NB4 (cell line): ENCODE measurements around the gene MKRN2OS.

Source experiments
- DNase-seq: peaks from one replicate; pipeline ENCODE4 v3.0.0; 2010; ENCODE audit warnings: low read depth
- H3K4me3 ChIP-seq: one replicate; pipeline ENCODE4 v1.5.1; 2011; ENCODE audit warnings: mild to moderate bottlenecking, low read depth, low read length, moderate library complexity
- MYC ChIP-seq: IDR thresholded peaks from 2 replicates; pipeline ENCODE4 v1.6.1; 2011; ENCODE audit warnings: low read depth, low read length
- POLR2A ChIP-seq: IDR thresholded peaks from 2 replicates; pipeline ENCODE4 v1.6.1; 2011; ENCODE audit warnings: mild to moderate bottlenecking; ENCODE audit not compliant: insufficient read length; ENCODE audit errors: extremely low read depth
- TF ChIP-seq, protein P1 (sequence below): IDR thresholded peaks from one replicate; pipeline ENCODE4 v1.5.1; 2012; ENCODE audit warnings: low read depth, low read length
- TF ChIP-seq, protein P2 (sequence below): IDR thresholded peaks from 2 replicates; pipeline ENCODE4 v1.6.1; 2011; ENCODE audit warnings: low read depth, low read length

The MKRN2OS gene

DNA sequence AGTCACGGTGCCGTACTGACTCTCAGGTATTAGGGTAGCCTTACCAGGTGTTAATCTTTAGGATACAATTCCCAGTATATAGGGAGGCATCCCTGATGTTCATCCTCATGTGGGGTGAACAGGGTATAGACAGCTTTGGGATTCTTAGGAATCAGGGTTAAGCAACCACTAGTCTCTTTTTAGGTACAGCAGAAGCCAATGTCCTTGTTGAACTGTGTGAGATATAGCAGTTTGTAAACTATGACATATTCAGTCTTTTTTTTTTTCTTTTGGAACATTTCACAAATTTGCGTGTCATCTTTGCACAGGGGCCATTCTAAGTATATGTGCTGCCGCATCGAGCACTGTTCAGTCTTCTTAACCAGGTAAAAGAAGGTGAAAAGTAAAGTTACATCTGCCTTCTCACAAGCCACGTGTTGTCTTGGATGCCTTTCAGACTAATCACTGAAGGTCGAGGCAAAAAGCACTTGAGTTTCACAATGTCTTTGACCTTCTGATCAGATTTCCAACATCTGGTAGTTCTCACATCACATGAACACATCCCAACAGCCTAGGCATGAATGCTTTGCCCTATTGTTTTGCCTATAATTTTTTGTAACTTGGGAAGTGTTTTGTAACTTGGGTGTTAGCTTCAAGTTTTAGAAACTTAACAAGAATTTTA is 43.8 kb downstream of the MKRN2OS start:
- DNase-seq: no peak
- H3K4me3 ChIP-seq: no peak overlapping the region

DNA sequence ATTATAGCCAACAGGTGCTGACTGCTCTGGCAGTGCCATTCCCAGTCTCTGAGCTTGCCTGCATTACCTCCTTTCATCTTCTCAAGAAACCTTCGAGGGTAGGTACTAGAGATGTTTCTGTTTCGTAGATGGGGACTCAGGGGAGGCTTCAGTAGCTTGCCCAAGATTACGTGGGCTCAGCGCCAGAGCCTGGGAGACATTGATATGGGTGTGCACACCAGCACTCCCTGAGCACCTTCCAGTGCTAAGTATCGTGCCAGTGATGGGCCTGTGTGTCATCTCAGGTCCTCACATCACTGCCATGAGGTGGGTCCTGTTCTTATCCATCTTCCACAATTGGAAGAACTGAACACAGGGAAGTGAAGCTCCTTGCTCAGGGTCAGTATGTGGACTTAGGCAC is 45.8 kb downstream of the MKRN2OS start:
- TF ChIP-seq, protein P1, sequence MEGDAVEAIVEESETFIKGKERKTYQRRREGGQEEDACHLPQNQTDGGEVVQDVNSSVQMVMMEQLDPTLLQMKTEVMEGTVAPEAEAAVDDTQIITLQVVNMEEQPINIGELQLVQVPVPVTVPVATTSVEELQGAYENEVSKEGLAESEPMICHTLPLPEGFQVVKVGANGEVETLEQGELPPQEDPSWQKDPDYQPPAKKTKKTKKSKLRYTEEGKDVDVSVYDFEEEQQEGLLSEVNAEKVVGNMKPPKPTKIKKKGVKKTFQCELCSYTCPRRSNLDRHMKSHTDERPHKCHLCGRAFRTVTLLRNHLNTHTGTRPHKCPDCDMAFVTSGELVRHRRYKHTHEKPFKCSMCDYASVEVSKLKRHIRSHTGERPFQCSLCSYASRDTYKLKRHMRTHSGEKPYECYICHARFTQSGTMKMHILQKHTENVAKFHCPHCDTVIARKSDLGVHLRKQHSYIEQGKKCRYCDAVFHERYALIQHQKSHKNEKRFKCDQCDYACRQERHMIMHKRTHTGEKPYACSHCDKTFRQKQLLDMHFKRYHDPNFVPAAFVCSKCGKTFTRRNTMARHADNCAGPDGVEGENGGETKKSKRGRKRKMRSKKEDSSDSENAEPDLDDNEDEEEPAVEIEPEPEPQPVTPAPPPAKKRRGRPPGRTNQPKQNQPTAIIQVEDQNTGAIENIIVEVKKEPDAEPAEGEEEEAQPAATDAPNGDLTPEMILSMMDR: no peak
- TF ChIP-seq POLR2A (no peak), MYC (no peak)
- TF ChIP-seq, protein P2, sequence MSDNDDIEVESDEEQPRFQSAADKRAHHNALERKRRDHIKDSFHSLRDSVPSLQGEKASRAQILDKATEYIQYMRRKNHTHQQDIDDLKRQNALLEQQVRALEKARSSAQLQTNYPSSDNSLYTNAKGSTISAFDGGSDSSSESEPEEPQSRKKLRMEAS: no peak
- H3K4me3 ChIP-seq: no peak overlapping the region
- no peak for DNase-seq

More for the DNA sequence above, 43.8 kb downstream of the MKRN2OS start:
- TF ChIP-seq MYC: no peak
- TF ChIP-seq, protein P2: no peak
- TF ChIP-seq, protein P1: no peak
- TF ChIP-seq POLR2A: no peak

DNA sequence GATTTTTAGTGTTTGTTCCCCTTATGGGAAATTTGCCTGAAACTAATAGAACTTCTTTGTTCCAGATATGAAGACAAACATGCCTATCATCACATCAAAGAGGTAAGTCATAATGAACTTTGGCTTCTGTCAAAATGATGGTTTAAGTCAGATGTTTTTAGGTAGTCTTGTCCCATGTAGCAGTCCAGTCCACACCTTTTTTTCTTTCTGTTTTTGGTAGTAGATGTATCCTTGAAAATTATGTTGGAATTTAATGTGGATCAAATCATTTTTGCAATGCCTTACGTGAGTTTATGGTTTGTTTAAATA is 48.9 kb downstream of the MKRN2OS start:
- no peak for DNase-seq
- no peak overlapping the region for H3K4me3 ChIP-seq
- TF ChIP-seq, protein P2: no peak
- TF ChIP-seq, protein P1: no peak
- TF ChIP-seq MYC (no peak), POLR2A (no peak)

DNA sequence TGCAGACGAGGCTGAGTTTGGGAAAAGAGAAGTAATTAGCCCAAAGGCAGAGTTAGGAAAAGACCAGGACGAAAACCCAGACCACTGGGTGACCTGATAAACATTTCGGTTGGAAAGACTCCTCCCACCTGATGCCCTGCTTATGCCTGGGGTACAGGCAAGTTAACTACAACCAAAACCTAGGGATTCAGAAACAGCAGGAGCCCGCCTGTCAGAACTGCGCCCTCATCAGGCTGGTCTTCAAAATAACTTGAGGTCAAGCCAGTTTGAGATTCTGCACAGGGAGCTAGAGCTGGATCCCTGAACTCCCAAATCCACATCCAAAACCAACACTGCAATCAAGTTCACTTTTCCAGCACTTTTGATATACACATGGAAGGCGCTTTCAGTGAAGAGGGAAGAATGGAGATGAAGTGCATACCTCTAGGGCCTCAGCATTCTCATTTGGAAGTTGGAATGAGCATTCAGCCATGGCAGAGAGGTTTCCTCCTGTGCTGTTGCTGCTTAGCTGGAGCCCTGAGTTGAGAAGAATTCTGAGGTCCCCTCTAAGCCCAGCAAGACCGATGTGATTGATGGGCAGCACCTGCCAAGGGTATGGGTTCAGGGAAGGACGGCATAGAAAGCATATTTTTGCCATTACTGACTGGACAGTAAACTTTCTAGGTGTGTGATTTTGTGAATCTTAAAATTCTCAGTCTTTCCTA is 49.4 kb downstream of the MKRN2OS start:
- no peak overlapping the region for H3K4me3 ChIP-seq
- peak; percentile 22 for DNase-seq
- no peak for TF ChIP-seq MYC
- TF ChIP-seq, protein P2: no peak
- TF ChIP-seq, protein P1: peak; percentile 18
- no peak for TF ChIP-seq POLR2A

DNA sequence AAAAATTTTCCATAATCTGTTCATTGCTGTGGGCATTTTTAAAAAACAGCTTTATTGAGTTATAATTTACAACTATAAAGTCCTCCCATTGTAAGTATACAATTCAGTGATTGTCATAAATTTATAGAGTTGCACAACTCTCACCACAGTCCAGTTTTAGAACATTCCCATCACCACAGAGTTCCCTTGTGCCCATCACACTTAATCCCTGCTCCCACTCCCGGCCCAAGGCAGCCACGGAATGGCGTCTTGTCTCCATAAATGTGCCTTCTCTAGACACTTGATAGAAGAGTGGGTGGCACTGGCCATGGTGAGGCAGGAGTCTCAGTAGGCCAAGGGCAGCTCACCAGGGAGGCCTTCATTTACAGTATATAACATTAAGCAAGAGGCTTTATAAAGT is 54.8 kb downstream of the MKRN2OS start:
- DNase-seq: no peak
- TF ChIP-seq, protein P1: no peak
- TF ChIP-seq POLR2A (no peak), MYC (no peak)
- TF ChIP-seq, protein P2: no peak
- no peak overlapping the region for H3K4me3 ChIP-seq
